ENCODE results near the gene SDK1. TPM values are rescaled to one million over a fixed set of nuclear protein-coding genes. Genes with fewer than 3 reads are reported as not detected.

Gene SDK1
- total and polyA plus RNA-seq, 10 of the 15 experiments (the other 5 are each of a cell fraction or from before 2014, with no cell fraction given), result 0.14 to 0.33 TPM; not detected in 8

DNA sequence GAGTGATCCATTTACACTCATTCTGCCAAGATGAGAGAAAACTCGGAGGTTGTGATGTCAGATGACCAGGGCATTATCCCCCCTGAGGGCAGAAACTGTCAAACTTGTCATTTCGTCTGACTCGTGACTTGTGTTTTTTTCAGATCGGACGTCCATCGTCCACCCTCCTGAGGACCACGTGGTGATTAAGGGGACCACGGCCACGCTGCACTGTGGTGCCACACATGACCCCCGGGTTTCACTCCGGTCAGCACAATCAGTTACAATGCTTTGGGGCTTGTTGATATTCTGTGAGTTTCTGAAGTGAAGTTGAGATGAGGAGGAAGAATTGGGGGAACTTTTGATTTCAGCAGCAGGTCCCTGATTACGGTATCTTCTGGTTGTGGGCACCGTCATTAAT is 670.3 kb downstream of the SDK1 start (continued):
- TF ChIP-seq BCLAF1 (IDR thresholded peaks at IDR 0.05) (no peak), CREB1 (IDR thresholded peaks at IDR 0.05; ENCODE audit: low read depth) (no peak), POLR2AphosphoS5 (IDR thresholded peaks at IDR 0.05; ENCODE audit: low read length) (no peak), CHD1 (IDR thresholded peaks at IDR 0.05; ENCODE audit: low read depth, low read length) (no peak), BCL11A (IDR thresholded peaks at IDR 0.05; ENCODE audit: low read depth, low read length) (no peak), ZBTB40 (IDR thresholded peaks at IDR 0.05; ENCODE audit: borderline replicate concordance) (no peak), PKNOX1 (IDR thresholded peaks at IDR 0.05) (no peak), TCF12 (IDR thresholded peaks at IDR 0.05; ENCODE audit: low read depth, low read length) (no peak), ZSCAN29 (IDR thresholded peaks at IDR 0.05) (no peak), ZBED1 (IDR thresholded peaks at IDR 0.05; ENCODE audit: borderline replicate concordance) (no peak), ELK1 (IDR thresholded peaks at IDR 0.05; ENCODE audit: low read depth, low read length) (no peak), RB1 (IDR thresholded peaks at IDR 0.05; ENCODE audit: borderline replicate concordance) (no peak), PML (IDR thresholded peaks at IDR 0.05; ENCODE audit: low read length) (no peak)
- TF ChIP-seq, protein P1, sequence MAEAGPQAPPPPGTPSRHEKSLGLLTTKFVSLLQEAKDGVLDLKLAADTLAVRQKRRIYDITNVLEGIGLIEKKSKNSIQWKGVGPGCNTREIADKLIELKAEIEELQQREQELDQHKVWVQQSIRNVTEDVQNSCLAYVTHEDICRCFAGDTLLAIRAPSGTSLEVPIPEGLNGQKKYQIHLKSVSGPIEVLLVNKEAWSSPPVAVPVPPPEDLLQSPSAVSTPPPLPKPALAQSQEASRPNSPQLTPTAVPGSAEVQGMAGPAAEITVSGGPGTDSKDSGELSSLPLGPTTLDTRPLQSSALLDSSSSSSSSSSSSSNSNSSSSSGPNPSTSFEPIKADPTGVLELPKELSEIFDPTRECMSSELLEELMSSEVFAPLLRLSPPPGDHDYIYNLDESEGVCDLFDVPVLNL (IDR thresholded peaks at IDR 0.05; ENCODE audit: low read depth, low read length), result no peak

Measured in GM12878 (cell line).